ENCODE data around the gene FBXO30. TPM values are rescaled to one million over a fixed set of nuclear protein-coding genes. Genes with fewer than 3 reads are reported as not detected.

FBXO30 gene
- total and polyA plus RNA-seq, 10 of the 15 experiments (the other 5 are each of a cell fraction or from before 2014, with no cell fraction given): 1.7 to 6.9 (median 5.3) TPM

GRCh38 chr6:145818796-145819195 lies 4.2 kb upstream of the FBXO30 start:
- H3K27ac ChIP-seq (ENCODE audit: control insufficient read depth, insufficient read depth): no peak overlapping the region
- WGBS (ENCODE audit: insufficient coverage, insufficient replicate concordance, low lambda C conversion rate, missing lambda C conversion rate): 98% methylated on average over 2 of the region's 2 CpGs
- DNase-seq (ENCODE audit: low read depth, low spot score) (no peak), FAIRE-seq (no peak), ATAC-seq (no peak)
- SMC1A ChIA-PET (ENCODE audit: uncharacterized antibody, unreplicated experiment): interaction anchor here (0.7 to 1.7 kb wide), 2 partner anchors 8 to 18 kb away, joined by 3 read pairs; no protein-coding TSS in a partner anchor
- H2AFZ ChIP-seq (ENCODE audit: control insufficient read depth, low read depth, low read length): no peak overlapping the region
- no peaks in the 10 kb centered on the region; a peak in 1 of 4 replicates for H3K36me3 ChIP-seq (ENCODE audit: control insufficient read depth in 2 of 2, insufficient read depth in 2 of 2, low read length in 1 of 2)
- RAD21 ChIA-PET (ENCODE audit: unreplicated experiment): no interaction called here
- H3K9ac ChIP-seq (ENCODE audit: control insufficient read depth, insufficient read depth, low read length): no peak overlapping the region
- in situ Hi-C loops (cut with MboI): no loop called here
- intact Hi-C loops (cut with micrococcal nuclease; ENCODE audit: unreplicated experiment): no loop called here
- POLR2A ChIA-PET: no interaction called here
- no peak overlapping the region for H3K4me2 ChIP-seq (ENCODE audit: control insufficient read depth, insufficient read depth)
- H4K20me1 ChIP-seq (ENCODE audit: control insufficient read depth, insufficient read depth): no peaks in the 10 kb centered on the region
- peaks cover 5% of the 10 kb centered on the region for H3K4me1 ChIP-seq (ENCODE audit: control insufficient read depth, insufficient read depth, low read length)
- H3K27me3 ChIP-seq (replicated peaks in 1 of 2; ENCODE audit: control insufficient read depth in 2 of 2, insufficient read depth in 2 of 2, low read length in 1 of 2): no peaks in the 10 kb centered on the region
- CTCF ChIA-PET: no interaction called here
- no TSS peak for BruUV-seq (replicated peaks)
- H3K9me3 ChIP-seq (replicated peaks; ENCODE audit: control insufficient read depth, insufficient read depth, low read length): no peaks in the 10 kb centered on the region
- no peak overlapping the region for H3K4me3 ChIP-seq
- peaks cover 20% of the 10 kb centered on the region for H3K79me2 ChIP-seq (ENCODE audit: control insufficient read depth, insufficient read depth, low read length)
- TF ChIP-seq KAT2A (conservative IDR thresholded peaks at IDR 0.05; ENCODE audit: control insufficient read depth, low read depth, low read length) (no peak), CUX1 (IDR thresholded peaks at IDR 0.05; ENCODE audit: insufficient replicate concordance, low read depth, low read length) (no peak), ZBTB11 (CRISPR knock-in tag; IDR thresholded peaks at IDR 0.05) (no peak), MEF2A (IDR thresholded peaks at IDR 0.05; ENCODE audit: insufficient read depth, low read depth, low read length) (no peak), PAX5 (IDR thresholded peaks at IDR 0.05; ENCODE audit: borderline replicate concordance, low read depth, low read length) (no peak), RAD51 (IDR thresholded peaks at IDR 0.05) (no peak), CBX3 (IDR thresholded peaks at IDR 0.05; ENCODE audit: borderline replicate concordance, low read depth) (no peak), SMAD5 (IDR thresholded peaks at IDR 0.05; ENCODE audit: low read depth) (no peak), NFXL1 (IDR thresholded peaks at IDR 0.05; ENCODE audit: borderline replicate concordance) (no peak)
- TF ChIP-seq, protein P1, sequence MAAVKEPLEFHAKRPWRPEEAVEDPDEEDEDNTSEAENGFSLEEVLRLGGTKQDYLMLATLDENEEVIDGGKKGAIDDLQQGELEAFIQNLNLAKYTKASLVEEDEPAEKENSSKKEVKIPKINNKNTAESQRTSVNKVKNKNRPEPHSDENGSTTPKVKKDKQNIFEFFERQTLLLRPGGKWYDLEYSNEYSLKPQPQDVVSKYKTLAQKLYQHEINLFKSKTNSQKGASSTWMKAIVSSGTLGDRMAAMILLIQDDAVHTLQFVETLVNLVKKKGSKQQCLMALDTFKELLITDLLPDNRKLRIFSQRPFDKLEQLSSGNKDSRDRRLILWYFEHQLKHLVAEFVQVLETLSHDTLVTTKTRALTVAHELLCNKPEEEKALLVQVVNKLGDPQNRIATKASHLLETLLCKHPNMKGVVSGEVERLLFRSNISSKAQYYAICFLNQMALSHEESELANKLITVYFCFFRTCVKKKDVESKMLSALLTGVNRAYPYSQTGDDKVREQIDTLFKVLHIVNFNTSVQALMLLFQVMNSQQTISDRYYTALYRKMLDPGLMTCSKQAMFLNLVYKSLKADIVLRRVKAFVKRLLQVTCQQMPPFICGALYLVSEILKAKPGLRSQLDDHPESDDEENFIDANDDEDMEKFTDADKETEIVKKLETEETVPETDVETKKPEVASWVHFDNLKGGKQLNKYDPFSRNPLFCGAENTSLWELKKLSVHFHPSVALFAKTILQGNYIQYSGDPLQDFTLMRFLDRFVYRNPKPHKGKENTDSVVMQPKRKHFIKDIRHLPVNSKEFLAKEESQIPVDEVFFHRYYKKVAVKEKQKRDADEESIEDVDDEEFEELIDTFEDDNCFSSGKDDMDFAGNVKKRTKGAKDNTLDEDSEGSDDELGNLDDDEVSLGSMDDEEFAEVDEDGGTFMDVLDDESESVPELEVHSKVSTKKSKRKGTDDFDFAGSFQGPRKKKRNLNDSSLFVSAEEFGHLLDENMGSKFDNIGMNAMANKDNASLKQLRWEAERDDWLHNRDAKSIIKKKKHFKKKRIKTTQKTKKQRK (IDR thresholded peaks at IDR 0.05; ENCODE audit: low read depth, low read length): no peak
